ENCODE measurements around the gene TBX6.

TBX6 gene

GRCh38 chr16:30066761-30067583 is 24.8 kb downstream of the TBX6 start:
- TF ChIP-seq, protein P1, sequence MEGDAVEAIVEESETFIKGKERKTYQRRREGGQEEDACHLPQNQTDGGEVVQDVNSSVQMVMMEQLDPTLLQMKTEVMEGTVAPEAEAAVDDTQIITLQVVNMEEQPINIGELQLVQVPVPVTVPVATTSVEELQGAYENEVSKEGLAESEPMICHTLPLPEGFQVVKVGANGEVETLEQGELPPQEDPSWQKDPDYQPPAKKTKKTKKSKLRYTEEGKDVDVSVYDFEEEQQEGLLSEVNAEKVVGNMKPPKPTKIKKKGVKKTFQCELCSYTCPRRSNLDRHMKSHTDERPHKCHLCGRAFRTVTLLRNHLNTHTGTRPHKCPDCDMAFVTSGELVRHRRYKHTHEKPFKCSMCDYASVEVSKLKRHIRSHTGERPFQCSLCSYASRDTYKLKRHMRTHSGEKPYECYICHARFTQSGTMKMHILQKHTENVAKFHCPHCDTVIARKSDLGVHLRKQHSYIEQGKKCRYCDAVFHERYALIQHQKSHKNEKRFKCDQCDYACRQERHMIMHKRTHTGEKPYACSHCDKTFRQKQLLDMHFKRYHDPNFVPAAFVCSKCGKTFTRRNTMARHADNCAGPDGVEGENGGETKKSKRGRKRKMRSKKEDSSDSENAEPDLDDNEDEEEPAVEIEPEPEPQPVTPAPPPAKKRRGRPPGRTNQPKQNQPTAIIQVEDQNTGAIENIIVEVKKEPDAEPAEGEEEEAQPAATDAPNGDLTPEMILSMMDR (IDR thresholded peaks at IDR 0.05; ENCODE audit: extremely low read depth, missing control alignments), result no peak
- no peak for DNase-seq (ENCODE audit: low spot score)

DNA sequence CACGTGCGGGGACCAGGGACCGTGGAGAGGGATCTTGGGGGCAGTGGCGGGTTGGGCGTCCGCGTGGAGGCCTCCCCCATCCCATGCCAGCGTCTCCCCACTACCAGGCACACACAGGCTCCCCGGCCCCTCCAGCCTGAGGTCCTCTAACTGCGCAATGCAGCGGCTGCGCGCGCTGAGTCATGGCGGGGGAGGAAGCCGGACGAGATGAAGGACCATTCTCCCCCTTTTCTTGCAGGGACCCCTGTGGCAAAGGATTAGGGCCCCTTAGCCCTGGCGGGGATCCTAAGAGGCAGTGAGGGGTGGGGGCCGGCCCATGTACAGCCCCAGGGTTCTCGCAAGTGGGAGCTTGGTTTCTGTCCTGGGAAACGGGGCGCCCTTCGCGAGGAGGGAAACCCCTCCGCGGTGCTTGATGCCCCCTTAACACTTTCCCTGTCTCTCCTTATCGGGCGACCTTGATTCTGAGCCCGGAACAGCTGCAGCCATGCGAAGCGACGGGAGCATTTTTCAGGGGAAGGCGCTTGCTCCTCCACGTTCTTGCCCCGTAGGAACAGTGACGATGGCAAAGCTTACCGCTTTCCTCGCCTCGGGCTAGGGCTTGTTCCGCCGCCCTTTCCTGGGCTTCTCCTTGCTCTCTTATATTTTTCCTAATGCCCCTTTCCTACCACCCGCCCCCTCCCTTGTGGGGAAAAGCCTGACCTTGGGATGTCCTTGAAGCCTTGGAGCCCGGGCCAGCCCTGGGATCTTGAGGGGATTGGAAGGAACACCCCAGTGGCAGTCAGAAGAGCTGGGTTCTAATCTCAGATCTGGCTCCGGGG is 25.6 kb downstream of the TBX6 start:
- no peak for DNase-seq (ENCODE audit: low spot score)
- TF ChIP-seq, protein P1 (IDR thresholded peaks at IDR 0.05; ENCODE audit: extremely low read depth, missing control alignments), result no peak

DNA sequence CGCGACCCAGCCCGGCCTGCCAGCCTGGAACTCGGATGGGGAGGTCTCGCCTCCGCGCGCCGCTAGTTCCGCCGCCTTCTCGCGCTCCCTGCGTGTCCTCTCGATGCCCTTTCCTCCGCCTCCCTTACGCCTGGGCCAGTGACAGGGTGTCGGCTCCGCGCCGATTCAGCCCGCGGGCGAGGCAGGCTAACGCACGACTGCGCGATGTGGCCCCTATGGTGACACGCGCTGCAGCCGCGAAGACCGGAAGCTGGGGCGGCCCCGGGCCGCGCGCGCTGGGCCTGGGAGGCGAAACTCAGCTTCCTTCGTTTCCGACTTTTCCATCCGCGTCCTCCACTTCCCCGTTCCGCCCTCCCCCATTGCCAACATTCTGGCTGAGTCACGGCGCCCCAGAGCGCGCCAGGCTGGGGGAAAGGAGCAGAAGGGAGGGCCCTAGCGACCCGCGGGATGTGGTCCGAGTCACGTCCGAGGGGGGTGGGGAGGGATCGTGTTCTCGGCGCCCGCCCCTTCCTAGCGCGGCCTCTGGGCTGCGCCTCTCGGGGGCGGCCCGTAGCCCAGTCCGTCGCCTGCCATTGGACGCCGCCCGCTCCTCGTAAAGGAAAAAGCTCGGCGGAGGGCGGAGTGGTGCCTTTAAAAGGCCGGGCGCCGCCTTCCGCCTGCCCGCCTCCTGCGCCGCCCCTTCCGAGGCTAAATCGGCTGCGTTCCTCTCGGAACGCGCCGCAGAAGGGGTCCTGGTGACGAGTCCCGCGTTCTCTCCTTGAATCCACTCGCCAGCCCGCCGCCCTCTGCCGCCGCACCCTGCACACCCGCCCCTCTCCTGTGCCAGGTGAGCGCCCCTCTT is 26.4 kb downstream of the TBX6 start, which contains the start of gene ALDOA:
Gene ALDOA, plus strand, starts transcription at position 659 of the 841 bp plus-strand sequence. CDS start 1,138 bp downstream, outside the sequence.
- TF ChIP-seq, protein P1 (IDR thresholded peaks at IDR 0.05; ENCODE audit: extremely low read depth, missing control alignments), result no peak

GRCh38 chr16:30064729-30065101 is 27.0 kb downstream of the TBX6 start:
- DNase-seq (ENCODE audit: low spot score), result no peak
- TF ChIP-seq, protein P1 (IDR thresholded peaks at IDR 0.05; ENCODE audit: extremely low read depth, missing control alignments), result no peak

More for the DNA sequence above, 26.4 kb downstream of the TBX6 start, which contains the start of gene ALDOA:
- DNase-seq (ENCODE audit: low spot score), result peak; percentile 97

- TF ChIP-seq, protein P1 (IDR thresholded peaks at IDR 0.05; ENCODE audit: extremely low read depth, missing control alignments), result peak; percentile 36
- peak; percentile 84 for DNase-seq (ENCODE audit: low spot score)
Observed at GRCh38 chr16:30063893-30064728, 27.6 kb downstream of the TBX6 start.

GRCh38 chr16:30063278-30063892 is 28.3 kb downstream of the TBX6 start:
- DNase-seq (ENCODE audit: low spot score), result no peak
- TF ChIP-seq, protein P1 (IDR thresholded peaks at IDR 0.05; ENCODE audit: extremely low read depth, missing control alignments), result no peak

Data from GM20000 (cell line).